C4-2B (cell line): ENCODE data around the gene C2CD5.

ENCODE experiments used
- CTCF ChIP-seq: fragments of 450-650 bp; conservative IDR thresholded peaks from 2 replicates; pipeline ENCODE4 v1.5.1; 2017; ENCODE audit warnings: mild to moderate bottlenecking
- ZFX ChIP-seq: fragments of 450-650 bp; IDR thresholded peaks from 2 replicates; pipeline ENCODE4 v1.6.1; 2017

GRCh38 chr12:22539055-22539454 lies 5.3 kb downstream of the C2CD5 start:
- TF ChIP-seq CTCF (no peak), ZFX (no peak)
